ENCODE data around the gene TCEAL9.
"Not testable (repeated sequence)": the region's sequence is repeated elsewhere in the genome, so short reads cannot be mapped to it uniquely, and the experiment has no call there.

TCEAL9 gene

GRCh38 chrX:103372886-103373285 is 16.6 kb downstream of the TCEAL9 start:
- in situ Hi-C loops (cut with MboI; ENCODE audit: low sequenced_read_pairs): no loop called here

- in situ Hi-C loops (cut with MboI; ENCODE audit: low sequenced_read_pairs): no loop called here
Observed at GRCh38 chrX:103373581-103373980, 17.3 kb downstream of the TCEAL9 start.

- in situ Hi-C loops (cut with MboI; ENCODE audit: low sequenced_read_pairs): no loop called here
Observed at GRCh38 chrX:103376118-103376978, 20.0 kb downstream of the TCEAL9 start, which contains the start of gene BEX3. Gene BEX3, plus strand, starts transcription at chrX:103376538. Its CDS starts 984 bp downstream, at chrX:103377522.

GRCh38 chrX:103376979-103377324 is 20.6 kb downstream of the TCEAL9 start:
- in situ Hi-C loops (cut with MboI; ENCODE audit: low sequenced_read_pairs): no loop called here

GRCh38 chrX:103378990-103379389 is 22.7 kb downstream of the TCEAL9 start:
- in situ Hi-C loops (cut with MboI; ENCODE audit: low sequenced_read_pairs): no loop called here

DNA sequence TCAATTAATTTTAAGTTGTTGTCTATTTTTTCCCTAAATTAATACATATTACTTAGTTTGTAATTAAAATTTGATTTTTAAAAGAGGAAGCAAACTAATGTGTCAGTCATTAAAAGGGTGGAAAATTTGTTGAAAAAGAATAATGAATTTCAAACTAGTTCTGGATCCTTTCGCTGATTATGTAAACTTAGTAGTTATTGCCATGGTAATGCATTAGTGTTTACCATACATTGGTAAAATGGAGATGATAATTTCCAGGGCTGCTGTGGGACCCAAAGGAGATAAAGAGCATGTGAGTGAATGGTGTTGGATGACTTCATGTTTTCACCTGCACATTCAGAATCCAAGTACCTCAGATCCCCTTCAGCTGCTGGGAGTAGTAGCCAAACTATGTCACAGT is 26.6 kb downstream of the TCEAL9 start:
- in situ Hi-C loops (cut with MboI; ENCODE audit: low sequenced_read_pairs): no loop called here

DNA sequence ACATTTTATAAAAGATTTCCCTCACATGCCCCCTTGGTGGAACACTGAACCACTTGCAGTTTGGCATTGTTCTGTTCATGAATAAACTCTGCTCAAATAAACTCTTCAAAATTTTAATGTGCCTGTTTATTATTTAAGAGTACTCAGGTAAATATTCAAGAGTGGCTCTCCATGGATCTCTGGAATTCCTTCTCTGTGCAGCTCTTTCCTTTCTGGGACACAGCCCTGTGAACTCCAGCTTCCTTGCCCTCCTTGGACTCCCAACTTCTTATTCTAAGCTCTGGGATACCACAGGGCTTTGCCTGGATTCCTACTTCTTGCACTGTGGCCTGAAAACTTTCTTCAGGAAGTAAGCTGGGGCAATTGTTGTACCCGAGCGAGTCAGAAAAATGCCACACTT is 28.4 kb downstream of the TCEAL9 start:
- in situ Hi-C loops (cut with MboI; ENCODE audit: low sequenced_read_pairs): no loop called here

GRCh38 chrX:103385283-103385830 is 29.1 kb downstream of the TCEAL9 start:
- in situ Hi-C loops (cut with MboI; ENCODE audit: low sequenced_read_pairs): not testable (repeated sequence)

- in situ Hi-C loops (cut with MboI; ENCODE audit: low sequenced_read_pairs): no loop called here
Observed at GRCh38 chrX:103386332-103386731, 30.0 kb downstream of the TCEAL9 start.

DNA sequence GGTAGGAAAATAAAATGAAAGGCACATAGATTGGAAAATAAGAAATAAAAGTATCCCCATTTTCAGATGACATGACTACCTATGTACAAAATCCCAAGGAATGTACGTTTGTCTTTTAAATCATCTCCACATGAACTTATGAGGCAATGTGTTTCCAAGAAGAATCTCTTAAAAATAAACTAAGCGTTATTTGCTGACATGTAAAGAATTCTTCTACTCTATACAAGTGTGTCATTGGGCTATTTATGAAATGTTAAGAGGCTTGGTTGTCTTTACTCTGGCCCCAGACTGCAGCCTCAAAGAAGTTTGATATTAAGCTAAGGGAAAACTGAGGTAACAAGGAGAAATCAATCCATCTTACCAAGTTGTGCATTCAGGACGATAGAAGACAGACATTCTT is 37.2 kb downstream of the TCEAL9 start:
- in situ Hi-C loops (cut with MboI; ENCODE audit: low sequenced_read_pairs): no loop called here

- in situ Hi-C loops (cut with MboI; ENCODE audit: low sequenced_read_pairs): no loop called here
Observed at GRCh38 chrX:103396186-103396585, 39.9 kb downstream of the TCEAL9 start.

DNA sequence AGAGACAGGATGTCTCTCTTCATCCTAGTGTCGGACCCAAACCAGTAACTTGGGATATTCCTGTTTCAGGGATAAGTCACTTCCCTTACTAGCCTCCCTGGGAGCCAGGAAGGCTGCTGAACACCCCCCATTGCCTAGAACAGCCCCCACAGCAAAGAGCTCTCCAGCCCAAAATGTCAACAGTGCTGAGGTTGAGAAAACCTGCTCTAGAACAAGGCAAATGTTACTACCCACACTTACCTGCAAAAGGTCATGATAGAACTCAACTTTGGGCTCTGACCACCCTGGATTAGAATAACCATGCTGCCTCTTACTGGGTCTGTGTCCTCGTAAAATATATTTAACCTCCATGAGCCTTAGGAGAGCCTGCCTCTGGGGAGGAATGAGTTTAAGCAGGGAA is 40.4 kb downstream of the TCEAL9 start:
- in situ Hi-C loops (cut with MboI; ENCODE audit: low sequenced_read_pairs): no loop called here

- in situ Hi-C loops (cut with MboI; ENCODE audit: low sequenced_read_pairs): no loop called here
Observed at GRCh38 chrX:103397707-103398106, 41.4 kb downstream of the TCEAL9 start.

DNA sequence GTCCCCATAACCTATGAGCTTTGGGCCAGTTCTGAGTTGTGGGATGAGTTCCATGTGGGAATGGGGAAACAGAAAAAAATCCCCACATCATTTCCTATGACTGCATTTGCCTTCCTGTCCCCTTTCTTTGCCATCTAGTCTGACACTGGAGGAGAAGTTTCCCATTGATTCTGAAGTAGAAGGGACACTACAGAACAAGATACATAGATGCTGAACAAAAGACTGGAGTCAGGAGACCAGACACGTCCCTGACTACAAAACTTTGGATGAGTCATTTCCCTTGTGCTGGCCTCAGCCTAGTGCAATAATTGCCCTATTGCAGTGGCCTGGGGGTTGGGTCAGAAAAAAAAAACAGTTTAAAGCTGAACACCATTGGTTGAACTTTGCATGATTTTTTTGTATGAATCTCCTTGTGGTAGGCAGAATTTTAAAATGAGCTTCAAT is 42.1 kb downstream of the TCEAL9 start:
- in situ Hi-C loops (cut with MboI; ENCODE audit: low sequenced_read_pairs): no loop called here

DNA sequence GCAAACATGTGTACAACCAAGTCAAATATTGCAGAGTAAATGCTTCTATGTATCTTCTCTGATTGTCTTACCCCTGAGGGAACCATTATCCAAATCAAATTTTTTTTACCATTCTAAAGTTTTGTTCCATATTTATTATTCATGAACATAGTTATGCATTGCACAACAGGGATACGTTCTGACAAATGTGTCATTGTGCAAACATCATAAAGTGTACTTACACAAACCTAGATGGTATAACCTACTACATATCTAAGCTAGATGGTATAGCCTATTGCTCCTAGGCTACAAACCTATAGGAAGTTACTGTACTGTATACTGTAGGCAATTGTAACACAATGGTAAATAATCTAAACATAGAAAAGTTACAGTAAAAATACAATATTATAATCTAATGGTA is 43.4 kb downstream of the TCEAL9 start:
- in situ Hi-C loops (cut with MboI; ENCODE audit: low sequenced_read_pairs): no loop called here

GRCh38 chrX:103400931-103401330 is 44.6 kb downstream of the TCEAL9 start:
- in situ Hi-C loops (cut with MboI; ENCODE audit: low sequenced_read_pairs): no loop called here

DNA sequence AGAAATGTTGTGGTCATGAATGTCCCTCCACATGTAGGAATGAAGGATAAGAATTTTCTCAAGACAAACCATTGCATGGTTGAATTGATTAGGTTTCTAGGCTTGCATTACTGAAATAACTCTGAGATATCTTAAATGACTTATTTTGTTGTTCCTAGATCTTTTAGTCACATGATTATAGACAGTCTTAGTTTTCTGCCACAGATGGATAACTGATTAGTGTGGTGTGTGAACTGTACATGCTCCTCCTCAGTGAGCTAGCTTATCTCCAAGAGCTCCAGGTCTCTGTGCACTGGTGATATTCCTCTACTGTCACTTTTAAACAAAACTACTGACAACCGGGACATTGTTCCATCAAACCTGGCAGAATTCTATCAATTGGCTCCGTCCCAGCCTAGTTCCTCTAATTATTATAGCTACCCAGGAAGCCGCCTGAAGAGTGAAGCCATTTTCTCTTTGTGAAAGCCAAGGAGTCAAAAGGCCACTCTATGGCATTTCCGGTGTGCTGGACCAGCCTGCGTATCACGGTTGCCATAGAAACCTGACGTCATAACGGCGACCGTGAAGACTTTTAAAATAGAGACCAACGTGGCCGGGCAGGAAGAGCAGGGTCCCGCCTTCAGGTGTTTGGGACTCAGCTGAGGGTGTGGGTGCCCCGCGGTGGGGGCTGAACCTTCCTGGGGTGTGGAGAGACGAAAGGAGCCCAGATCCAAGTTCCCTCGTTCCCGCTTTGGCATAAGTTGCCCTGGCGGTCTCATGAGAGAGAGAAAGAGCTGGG is 48.1 kb downstream of the TCEAL9 start:
- in situ Hi-C loops (cut with MboI; ENCODE audit: low sequenced_read_pairs): no loop called here

GRCh38 chrX:103405009-103405333 is 48.7 kb downstream of the TCEAL9 start:
- in situ Hi-C loops (cut with MboI; ENCODE audit: low sequenced_read_pairs): no loop called here

- in situ Hi-C loops (cut with MboI; ENCODE audit: low sequenced_read_pairs): no loop called here
Observed at GRCh38 chrX:103406256-103406655, 50.0 kb downstream of the TCEAL9 start.

DNA sequence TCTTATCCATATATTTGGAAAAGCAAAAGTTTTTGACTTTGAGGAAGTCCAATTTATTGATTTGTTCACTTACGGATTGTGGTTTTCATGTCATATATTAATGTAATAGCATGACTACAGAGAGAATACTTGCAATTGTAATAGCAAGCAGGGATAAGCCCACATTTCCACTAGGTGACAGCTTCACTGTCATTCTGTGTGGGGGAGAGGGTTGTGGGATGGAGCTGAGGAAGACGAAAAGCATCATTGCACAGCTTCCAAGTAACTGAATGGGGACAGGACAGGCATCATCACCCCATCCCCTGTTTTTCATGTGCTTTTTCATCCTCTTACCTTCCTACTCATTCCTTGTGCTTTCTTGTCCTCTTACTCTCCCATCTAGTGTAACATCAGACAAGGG is 51.5 kb downstream of the TCEAL9 start:
- in situ Hi-C loops (cut with MboI; ENCODE audit: low sequenced_read_pairs): no loop called here
